H1 (cell line): Measurements from ENCODE around the gene LSM14B. TPM values are rescaled to one million over a fixed set of nuclear protein-coding genes. Genes with fewer than 3 reads are reported as not detected.

Experiments
- CTCF ChIA-PET: fragments of 300-600 bp; sonication (Branson Sonifier 250); formaldehyde crosslinking; loops from one replicate; lab custom pipeline; 2021; ENCODE audit not compliant: partially characterized antibody; lab: Charles Lee
- POLR2A ChIA-PET: fragments of 300-600 bp; sonication (Branson Sonifier 250); formaldehyde crosslinking; loops from one replicate; lab custom pipeline; 2021; ENCODE audit warnings: inconsistent platforms; ENCODE audit not compliant: partially characterized antibody; lab: Charles Lee
- DNase-seq, 2 experiments: peaks; one replicate each; pipeline versions ENCODE4 v3.0.0 to v3.0.0-alpha.2; 2010 to 2022; ENCODE audit warnings: low spot score in 2 of 2, low read depth in 1 of 2, mixed read lengths in 1 of 2
- FAIRE-seq: peaks from 2 replicates; lab custom pipeline; 2011; peaks lifted over from hg19 to GRCh38; lab: Jason Lieb, UNC
- H2AFZ ChIP-seq: 2 replicates; pipeline ENCODE4 v1.8.1; 2012; ENCODE audit warnings: low read length, inconsistent platforms
- H2AK5ac ChIP-seq: 2 replicates; pipeline ENCODE4 v1.6.1; 2013; ENCODE audit warnings: low read depth, low read length
- H2BK120ac ChIP-seq: replicated peaks from 2 replicates; pipeline ENCODE3; 2013; ENCODE audit warnings: low read depth, low read length, inconsistent platforms
- H2BK12ac ChIP-seq: 2 replicates; pipeline ENCODE4 v1.6.1; 2013; ENCODE audit warnings: low read depth, low read length
- H2BK15ac ChIP-seq: 2 replicates; pipeline ENCODE4 v1.6.1; 2013; ENCODE audit warnings: low read length
- H2BK20ac ChIP-seq: 2 replicates; pipeline ENCODE4 v1.6.1; 2013; ENCODE audit warnings: low read length
- H2BK5ac ChIP-seq: 2 replicates; pipeline ENCODE4 v1.6.1; 2013; ENCODE audit warnings: low read depth, low read length
- H3K14ac ChIP-seq: 2 replicates; pipeline ENCODE4 v1.6.1; 2013; ENCODE audit warnings: inconsistent platforms; ENCODE audit not compliant: insufficient read length
- H3K18ac ChIP-seq: 2 replicates; pipeline ENCODE4 v1.6.1; 2013; ENCODE audit warnings: low read length; ENCODE audit errors: extremely low read depth
- H3K23ac ChIP-seq: 2 replicates; pipeline ENCODE4 v1.6.1; 2013; ENCODE audit warnings: inconsistent platforms; ENCODE audit not compliant: insufficient read length
- H3K23me2 ChIP-seq: 2 replicates; pipeline ENCODE4 v1.6.1; 2013; ENCODE audit warnings: low read depth, low read length
- H3K27ac ChIP-seq: 2 replicates; pipeline ENCODE4 v1.6.1; 2011; ENCODE audit warnings: low read depth, low read length, inconsistent platforms
- H3K27me3 ChIP-seq, 4 experiments: replicated peaks in 1 of 4; 1 replicate in 1 of 4; 2 replicates in 3 of 4; pipeline versions ENCODE4 v1.6.1 to v1.8.1; 2011 to 2013; ENCODE audit warnings: low read length in 3 of 4, mild to moderate bottlenecking in 3 of 4, inconsistent platforms in 2 of 4, mixed read lengths in 2 of 4, moderate library complexity in 1 of 4; ENCODE audit not compliant: control insufficient read depth in 3 of 4, insufficient read depth in 3 of 4; ENCODE audit errors: extremely low read depth in 1 of 4
- H3K36me3 ChIP-seq, 4 experiments: 2 replicates each; pipeline versions ENCODE4 v1.6.1 to v1.8.1; 2011 to 2013; ENCODE audit warnings: mild to moderate bottlenecking in 4 of 4, low read length in 3 of 4, moderate library complexity in 2 of 4, control low read depth in 1 of 4, inconsistent platforms in 1 of 4; ENCODE audit not compliant: insufficient read depth in 4 of 4, control insufficient read depth in 2 of 4
- H3K4ac ChIP-seq: replicated peaks from 2 replicates; pipeline ENCODE3; 2013; ENCODE audit warnings: low read length, low read depth, mixed read lengths, inconsistent platforms; ENCODE audit not compliant: insufficient read length
- H3K4me1 ChIP-seq, 4 experiments: replicated peaks in 1 of 4; 1 replicate in 1 of 4; 2 replicates in 3 of 4; pipeline versions ENCODE4 v1.6.1 to v1.8.1; 2011 to 2013; ENCODE audit warnings: low read length in 3 of 4, inconsistent platforms in 2 of 4, mixed read lengths in 1 of 4; ENCODE audit not compliant: insufficient read depth in 4 of 4, control insufficient read depth in 3 of 4
- H3K4me2 ChIP-seq, 2 experiments: 2 replicates each; pipeline versions ENCODE4 v1.6.1 to v1.8.1; 2011 to 2013; ENCODE audit warnings: low read depth in 2 of 2, low read length in 2 of 2, control low read depth in 1 of 2, inconsistent platforms in 1 of 2, mild to moderate bottlenecking in 1 of 2; ENCODE audit not compliant: insufficient read depth in 1 of 2
- H3K4me3 ChIP-seq, 4 experiments: fragments of 200-600, 300-600 bp in 1 of 4; sonication (generic), shearing (Covaris generic), sonication (Bioruptor Twin) in 1 of 4; 2 replicates each; pipeline versions ENCODE4 v1.5.1 to v1.8.1; 2011 to 2016; ENCODE audit warnings: low read length in 4 of 4, low read depth in 3 of 4, control low read depth in 2 of 4, inconsistent platforms in 2 of 4, mild to moderate bottlenecking in 2 of 4, mixed read lengths in 1 of 4, moderate library complexity in 1 of 4; ENCODE audit not compliant: insufficient read depth in 2 of 4; ENCODE audit errors: extremely low read depth in 1 of 4
- H3K56ac ChIP-seq: replicated peaks from 2 replicates; pipeline ENCODE3; 2013; ENCODE audit warnings: low read depth, mild to moderate bottlenecking, mixed read lengths, low read length, inconsistent platforms; ENCODE audit not compliant: insufficient read length
- H3K79me1 ChIP-seq: 2 replicates; pipeline ENCODE4 v1.6.1; 2013; ENCODE audit warnings: low read depth, low read length, control low read depth
- H3K79me2 ChIP-seq, 2 experiments: 2 replicates each; pipeline versions ENCODE4 v1.6.1 to v1.8.1; 2012 to 2013; ENCODE audit warnings: low read length in 2 of 2, mild to moderate bottlenecking in 2 of 2, inconsistent platforms in 1 of 2; ENCODE audit not compliant: insufficient read depth in 2 of 2, control insufficient read depth in 1 of 2
- H3K9ac ChIP-seq, 4 experiments: replicated peaks in 1 of 4; 1 replicate in 1 of 4; 2 replicates in 3 of 4; pipeline versions ENCODE4 v1.6.1 to v1.8.1; 2011 to 2013; ENCODE audit warnings: low read depth in 3 of 4, low read length in 3 of 4, control low read depth in 2 of 4, mild to moderate bottlenecking in 2 of 4, moderate library complexity in 2 of 4, inconsistent platforms in 1 of 4; ENCODE audit errors: extremely low read depth in 1 of 4
- H3K9me3 ChIP-seq, 2 experiments: 2 replicates each; pipeline versions ENCODE4 v1.6.1 to v1.8.1; 2012 to 2013; ENCODE audit warnings: mild to moderate bottlenecking in 2 of 2, moderate library complexity in 2 of 2, control low read depth in 1 of 2, inconsistent platforms in 1 of 2, low read depth in 1 of 2, low read length in 1 of 2, mixed read lengths in 1 of 2; ENCODE audit not compliant: insufficient read depth in 2 of 2
- H4K20me1 ChIP-seq, 2 experiments: replicated peaks in 1 of 2; 2 replicates each; pipeline versions ENCODE3 to v1.8.1; 2011 to 2013; ENCODE audit warnings: inconsistent platforms in 2 of 2, low read length in 2 of 2, mild to moderate bottlenecking in 1 of 2; ENCODE audit not compliant: insufficient read depth in 2 of 2, control insufficient read depth in 1 of 2
- H4K5ac ChIP-seq: 2 replicates; pipeline ENCODE4 v1.6.1; 2013; ENCODE audit warnings: low read length, low read depth, mixed read lengths, inconsistent platforms; ENCODE audit not compliant: insufficient read length
- H4K8ac ChIP-seq: 2 replicates; pipeline ENCODE4 v1.8.0; 2013; ENCODE audit warnings: mild to moderate bottlenecking, moderate library complexity, low read length, inconsistent platforms; ENCODE audit not compliant: insufficient read depth; ENCODE audit errors: extremely low read depth
- H4K91ac ChIP-seq: replicated peaks from 2 replicates; pipeline ENCODE3; 2013; ENCODE audit warnings: low read length, mixed read lengths, inconsistent platforms; ENCODE audit not compliant: insufficient read length
- BRCA1 ChIP-seq: IDR thresholded peaks from 2 replicates; pipeline ENCODE4 v1.6.1; 2012; ENCODE audit warnings: low read depth, low read length, improper control_type of control experiment
- CBX5 ChIP-seq: fragments of 300-800, 300-1000 bp; sonication (generic); IDR thresholded peaks from 2 replicates; pipeline ENCODE4 v1.7.1; 2016; ENCODE audit warnings: antibody characterized with exemption, low read length, low read depth
- CBX8 ChIP-seq: fragments of 300-800, 300-1000 bp; sonication (generic); IDR thresholded peaks from 2 replicates; pipeline ENCODE4 v1.7.1; 2016; ENCODE audit warnings: low read depth, low read length, borderline replicate concordance
- GTF2F1 ChIP-seq: IDR thresholded peaks from 2 replicates; pipeline ENCODE4 v1.6.1; 2012; ENCODE audit warnings: low read depth, low read length, improper control_type of control experiment, borderline replicate concordance
- JUND ChIP-seq: IDR thresholded peaks from 2 replicates; pipeline ENCODE4 v1.6.1; 2011; ENCODE audit warnings: mild to moderate bottlenecking, improper control_type of control experiment, low read length
- POLR2AphosphoS5 ChIP-seq: IDR thresholded peaks from 2 replicates; pipeline ENCODE4 v1.6.1; 2011; ENCODE audit warnings: low read depth, low read length
- RFX5 ChIP-seq: IDR thresholded peaks from 2 replicates; pipeline ENCODE4 v1.6.1; 2011; ENCODE audit warnings: low read depth, low read length, improper control_type of control experiment, borderline replicate concordance
- RNF2 ChIP-seq: fragments of 200-900, 300-1000 bp; sonication (generic); IDR thresholded peaks from 2 replicates; pipeline ENCODE4 v1.7.1; 2016; ENCODE audit warnings: borderline replicate concordance, low read depth, mild to moderate bottlenecking, antibody characterized with exemption, low read length; ENCODE audit not compliant: poor library complexity, severe bottlenecking; ENCODE audit errors: missing control alignments
- SP2 ChIP-seq: IDR thresholded peaks from 2 replicates; pipeline ENCODE4 v1.6.1; 2012; ENCODE audit warnings: mild to moderate bottlenecking, low read length, inconsistent platforms
- TBP ChIP-seq: IDR thresholded peaks from 2 replicates; pipeline ENCODE4 v1.6.1; 2011; ENCODE audit warnings: low read depth, low read length, improper control_type of control experiment
- WGBS, 2 experiments: shearing (Covaris generic) in 1 of 2; methylation state at CpG; one replicate each; pipeline versions ENCODE4 v1.1.6 to v1.1.7; 2013 to 2015; ENCODE audit warnings: low lambda C conversion rate in 2 of 2, mixed read lengths in 2 of 2, inconsistent platforms in 1 of 2, low coverage in 1 of 2, missing lambda C conversion rate in 1 of 2; ENCODE audit not compliant: insufficient replicate concordance in 2 of 2, insufficient coverage in 1 of 2, insufficient read length in 1 of 2; ENCODE audit errors: extremely low coverage in 1 of 2, missing lambda C conversion rate in 1 of 2; 5-methylcytosine and 5-hydroxymethylcytosine counted together
- polyA plus RNA-seq, 7 experiments: library from polyadenylated mRNA; depleted of rRNA in 3 of 7; stranded (reverse) in 5 of 7; unstranded in 2 of 7; fragments of >200 nt in 5 of 7; fragments of 200-250 nt in 2 of 7; gene quantifications; 1 replicate in 5 of 7; 2 replicates in 1 of 7; 4 replicates in 1 of 7; pipeline versions ENCODE4 v1.2.1 to v1.2.3, GENCODE V29; 2011 to 2013; ENCODE audit warnings: missing spikeins in 2 of 7, mixed read lengths in 2 of 7
- total RNA-seq: library from RNA; stranded (reverse); fragmentation: NEBNext Ultra II Directional; extraction: Animal tissue kit (Norgen Biotek cat#: 25700); gene quantifications from 2 replicates; pipeline ENCODE4 v1.2.1, GENCODE V29; 2021
- TF ChIP-seq, protein P1 (sequence below): IDR thresholded peaks from 2 replicates; pipeline ENCODE4 v1.6.1; 2011; ENCODE audit warnings: low read length, improper control_type of control experiment

The LSM14B gene
- total and polyA plus RNA-seq, 2 of the 8 experiments (the other 6 are each of a cell fraction or from before 2014, with no cell fraction given): 58.3 to 65.6 TPM

DNA sequence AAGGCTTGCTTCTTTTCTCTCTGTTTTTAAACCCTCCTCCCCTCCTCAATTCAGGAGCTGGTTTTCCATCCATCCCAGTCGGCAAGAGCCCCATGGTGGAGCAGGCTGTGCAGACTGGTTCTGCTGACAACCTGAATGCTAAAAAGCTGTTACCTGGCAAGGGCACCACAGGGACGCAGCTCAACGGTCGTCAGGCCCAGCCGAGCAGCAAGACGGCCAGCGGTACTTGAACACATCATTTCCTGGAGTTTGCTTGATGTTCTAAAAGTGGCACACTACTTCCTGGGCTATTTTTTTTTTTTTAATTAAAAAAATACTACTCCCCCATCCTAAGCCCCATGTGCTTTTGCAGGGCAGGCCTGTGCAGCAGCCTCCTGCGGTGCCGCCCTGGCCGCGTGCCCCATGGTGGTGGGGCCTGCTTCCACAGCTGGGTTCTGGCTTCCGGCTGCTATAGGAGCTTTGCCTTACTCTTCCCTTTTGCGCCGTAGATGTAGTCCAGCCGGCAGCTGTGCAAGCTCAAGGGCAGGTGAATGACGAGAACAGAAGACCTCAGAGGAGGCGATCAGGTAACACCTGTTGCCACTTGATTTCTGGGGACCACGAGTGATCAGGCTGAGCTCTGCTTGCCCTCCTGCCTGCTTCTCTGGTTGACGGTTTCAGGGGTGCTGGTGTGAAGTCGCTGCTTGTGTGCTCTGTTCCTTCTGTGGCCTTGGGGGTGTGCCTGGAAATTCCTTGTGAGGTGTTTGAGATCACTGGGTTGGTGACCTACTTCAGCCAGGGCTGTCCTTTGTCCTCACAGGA is 7.7 kb downstream of the LSM14B start:
- no peaks in the 10 kb centered on the region for H3K23me2 ChIP-seq
- ChIA-PET POLR2A (interaction anchor here (0.6 to 8.5 kb wide), 8 partner anchors 10 to 119 kb away, joined by 3 to 62 read pairs (median 4); partner anchors contain the start of genes HRH3 and SS18L1), CTCF (interaction anchor here (0.6 to 6.6 kb wide), 6 partner anchors 8 to 119 kb away, joined by 3 to 41 read pairs (median 5); no protein-coding TSS in a partner anchor)
- no peaks in the 10 kb centered on the region for H3K27me3 ChIP-seq
- no peak overlapping the region for H3K14ac ChIP-seq
- H2BK20ac ChIP-seq: no peak overlapping the region
- H3K36me3 ChIP-seq: peaks cover 53 to 100% (median 81%) of the 10 kb centered on the region in 4 experiments
- DNase-seq: no peak
- no peak overlapping the region for H2AFZ ChIP-seq
- H3K4me1 ChIP-seq: no peaks in the 10 kb centered on the region
- WGBS, 2 experiments: 94% methylated on average over 20 of the region's 20 CpGs; no CpG with 5 or more reads in 1 of the 2 experiments
- no peak for FAIRE-seq
- H4K5ac ChIP-seq: no peak overlapping the region
- H2BK5ac ChIP-seq: no peak overlapping the region
- H3K79me1 ChIP-seq: peaks cover 7% of the 10 kb centered on the region
- H2BK120ac ChIP-seq: no peak overlapping the region
- no peak overlapping the region for H3K23ac ChIP-seq
- H4K91ac ChIP-seq: no peak overlapping the region
- H3K4ac ChIP-seq: no peak overlapping the region
- H2AK5ac ChIP-seq: no peak overlapping the region
- no peak overlapping the region for H3K27ac ChIP-seq
- H3K18ac ChIP-seq: no peak overlapping the region
- H3K4me3 ChIP-seq: no peak overlapping the region
- no peaks in the 10 kb centered on the region for H3K9me3 ChIP-seq
- H3K56ac ChIP-seq: no peak overlapping the region
- H2BK12ac ChIP-seq: no peak overlapping the region
- no peak overlapping the region for H3K9ac ChIP-seq
- H3K4me2 ChIP-seq: no peak overlapping the region
- peaks cover 0 to 26% of the 10 kb centered on the region in 2 experiments; a peak in 1 of 4 replicates for H3K79me2 ChIP-seq
- no peak overlapping the region for H4K8ac ChIP-seq
- H2BK15ac ChIP-seq: no peak overlapping the region
- peaks cover 27 to 47% of the 10 kb centered on the region in 2 experiments for H4K20me1 ChIP-seq
- TF ChIP-seq, protein P1, sequence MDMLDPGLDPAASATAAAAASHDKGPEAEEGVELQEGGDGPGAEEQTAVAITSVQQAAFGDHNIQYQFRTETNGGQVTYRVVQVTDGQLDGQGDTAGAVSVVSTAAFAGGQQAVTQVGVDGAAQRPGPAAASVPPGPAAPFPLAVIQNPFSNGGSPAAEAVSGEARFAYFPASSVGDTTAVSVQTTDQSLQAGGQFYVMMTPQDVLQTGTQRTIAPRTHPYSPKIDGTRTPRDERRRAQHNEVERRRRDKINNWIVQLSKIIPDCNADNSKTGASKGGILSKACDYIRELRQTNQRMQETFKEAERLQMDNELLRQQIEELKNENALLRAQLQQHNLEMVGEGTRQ: no peak
- TF ChIP-seq CBX8 (no peak), POLR2AphosphoS5 (no peak), JUND (no peak), RNF2 (no peak), RFX5 (no peak), SP2 (no peak), TBP (no peak), GTF2F1 (no peak), CBX5 (no peak), BRCA1 (no peak)
